WTC11 (cell line): ENCODE data around the gene ZDHHC6.

Experiments used
- AFF4 ChIP-seq: sonication (generic); formaldehyde crosslinking; IDR thresholded peaks from 2 replicates; pipeline ENCODE4 v1.8.1; 2023; ENCODE audit warnings: mild to moderate bottlenecking, missing genetic modification reagents, borderline replicate concordance
- CREB1 ChIP-seq: sonication (generic); formaldehyde crosslinking; IDR thresholded peaks from 2 replicates; pipeline ENCODE4 v1.8.0; 2023; ENCODE audit warnings: mild to moderate bottlenecking, missing genetic modification reagents
- CTCF ChIP-seq: fragments of 200-600 bp; IDR thresholded peaks from 2 replicates; pipeline ENCODE4 v1.8.0; 2022; ENCODE audit warnings: antibody characterized with exemption
- NFATC4 ChIP-seq: fragments of 250-450 bp; sonication (Bioruptor Pico); IDR thresholded peaks from 2 replicates; pipeline ENCODE4 v1.9.0; 2021; ENCODE audit warnings: mild to moderate bottlenecking
- NFE2L1 ChIP-seq: sonication (generic); formaldehyde crosslinking; IDR thresholded peaks from 2 replicates; pipeline ENCODE4 v1.8.1; 2023; ENCODE audit warnings: missing genetic modification reagents
- SMAD3 ChIP-seq: sonication (generic); formaldehyde crosslinking; IDR thresholded peaks from 2 replicates; pipeline ENCODE4 v1.8.0; 2022; ENCODE audit warnings: missing genetic modification reagents, mild to moderate bottlenecking, borderline replicate concordance
- TEAD4 ChIP-seq: sonication (generic); formaldehyde crosslinking; IDR thresholded peaks from 2 replicates; pipeline ENCODE4 v1.8.0; 2022; ENCODE audit warnings: mild to moderate bottlenecking, missing genetic modification reagents
- ZBTB21 ChIP-seq: sonication (generic); formaldehyde crosslinking; IDR thresholded peaks from 2 replicates; pipeline ENCODE4 v1.8.1; 2023; ENCODE audit warnings: mild to moderate bottlenecking, missing genetic modification reagents, borderline replicate concordance
- ZNF263 ChIP-seq: sonication (generic); formaldehyde crosslinking; IDR thresholded peaks from 2 replicates; pipeline ENCODE4 v1.8.1; 2022; ENCODE audit warnings: low read depth, mild to moderate bottlenecking, moderate library complexity, missing genetic modification reagents
- ZNF512 ChIP-seq: sonication (generic); formaldehyde crosslinking; IDR thresholded peaks from 2 replicates; pipeline ENCODE4 v1.8.1; 2022; ENCODE audit warnings: missing genetic modification reagents, borderline replicate concordance
- TF ChIP-seq, protein P1 (sequence below): sonication (generic); formaldehyde crosslinking; IDR thresholded peaks from 2 replicates; pipeline ENCODE4 v1.8.1; 2022; ENCODE audit warnings: mild to moderate bottlenecking, moderate library complexity, missing genetic modification reagents
- TF ChIP-seq, protein P2 (sequence below): sonication (generic); formaldehyde crosslinking; IDR thresholded peaks from 2 replicates; pipeline ENCODE4 v1.8.1; 2023; ENCODE audit warnings: mild to moderate bottlenecking, missing genetic modification reagents, moderate library complexity

- TF ChIP-seq CTCF (no peak), ZNF263 (CRISPR knock-in tag) (no peak), NFATC4 (no peak), SMAD3 (CRISPR knock-in tag) (no peak), CREB1 (CRISPR knock-in tag) (no peak), TEAD4 (no peak), ZBTB21 (CRISPR knock-in tag) (no peak), ZNF512 (CRISPR knock-in tag) (no peak), NFE2L1 (CRISPR knock-in tag) (no peak), AFF4 (CRISPR knock-in tag) (no peak; the same call in 1 of the 2 replicates)
- TF ChIP-seq, protein P1, sequence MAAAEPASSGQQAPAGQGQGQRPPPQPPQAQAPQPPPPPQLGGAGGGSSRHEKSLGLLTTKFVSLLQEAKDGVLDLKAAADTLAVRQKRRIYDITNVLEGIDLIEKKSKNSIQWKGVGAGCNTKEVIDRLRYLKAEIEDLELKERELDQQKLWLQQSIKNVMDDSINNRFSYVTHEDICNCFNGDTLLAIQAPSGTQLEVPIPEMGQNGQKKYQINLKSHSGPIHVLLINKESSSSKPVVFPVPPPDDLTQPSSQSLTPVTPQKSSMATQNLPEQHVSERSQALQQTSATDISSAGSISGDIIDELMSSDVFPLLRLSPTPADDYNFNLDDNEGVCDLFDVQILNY (CRISPR knock-in tag), result peak; percentile 42; the same call in 1 of the 2 replicates
- TF ChIP-seq, protein P2, sequence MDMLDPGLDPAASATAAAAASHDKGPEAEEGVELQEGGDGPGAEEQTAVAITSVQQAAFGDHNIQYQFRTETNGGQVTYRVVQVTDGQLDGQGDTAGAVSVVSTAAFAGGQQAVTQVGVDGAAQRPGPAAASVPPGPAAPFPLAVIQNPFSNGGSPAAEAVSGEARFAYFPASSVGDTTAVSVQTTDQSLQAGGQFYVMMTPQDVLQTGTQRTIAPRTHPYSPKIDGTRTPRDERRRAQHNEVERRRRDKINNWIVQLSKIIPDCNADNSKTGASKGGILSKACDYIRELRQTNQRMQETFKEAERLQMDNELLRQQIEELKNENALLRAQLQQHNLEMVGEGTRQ (CRISPR knock-in tag), result no peak
Measured at GRCh38 chr10:112446855-112447619, at the start of gene ZDHHC6, which contains the start of gene VTI1A.
